DOHH2 (cell line): ENCODE measurements around the gene PIGR.

Source experiments
- H3F3A ChIP-seq: fragments of 200-600 bp; sonication (generic), shearing (Covaris generic); 2 replicates; pipeline ENCODE4 v1.6.0; 2016; ENCODE audit warnings: antibody characterized with exemption, mild to moderate bottlenecking; ENCODE audit not compliant: control insufficient read depth, insufficient read depth
- H3K27ac ChIP-seq: fragments of 200-600 bp; sonication (generic); 2 replicates; pipeline ENCODE4 v1.5.1; 2014; ENCODE audit warnings: low read depth, mild to moderate bottlenecking, low read length, moderate library complexity
- H3K27me3 ChIP-seq: fragments of 200-600 bp; sonication (generic); 2 replicates; pipeline ENCODE4 v1.6.1; 2014; ENCODE audit warnings: mild to moderate bottlenecking, low read length, mixed read lengths; ENCODE audit not compliant: control insufficient read depth
- H3K36me3 ChIP-seq: fragments of 200-600 bp; sonication (generic); 2 replicates; pipeline ENCODE4 v1.6.1; 2014; ENCODE audit warnings: mild to moderate bottlenecking, low read length, moderate library complexity, mixed read lengths; ENCODE audit not compliant: control insufficient read depth
- H3K4me1 ChIP-seq: fragments of 200-600 bp; sonication (generic); 2 replicates; pipeline ENCODE4 v1.6.1; 2014; ENCODE audit warnings: mild to moderate bottlenecking, low read length, mixed read lengths; ENCODE audit not compliant: control insufficient read depth
- H3K4me2 ChIP-seq: fragments of 200-600 bp; sonication (generic); 2 replicates; pipeline ENCODE4 v1.6.0; 2014; ENCODE audit warnings: mild to moderate bottlenecking, low read length, moderate library complexity
- H3K4me3 ChIP-seq: fragments of 200-600 bp; sonication (generic); 2 replicates; pipeline ENCODE4 v1.5.1; 2014; ENCODE audit warnings: mild to moderate bottlenecking, low read length, mixed read lengths
- H3K79me2 ChIP-seq: fragments of 200-600 bp; sonication (generic); 2 replicates; pipeline ENCODE4 v1.6.1; 2014; ENCODE audit warnings: mild to moderate bottlenecking, low read length, mixed read lengths; ENCODE audit not compliant: control insufficient read depth
- H3K9me2 ChIP-seq: fragments of 200-600 bp; sonication (generic); replicated peaks from 2 replicates; pipeline ENCODE4 v1.6.1; 2014; ENCODE audit warnings: mild to moderate bottlenecking, low read length, mixed read lengths; ENCODE audit not compliant: control insufficient read depth
- H3K9me3 ChIP-seq: fragments of 200-600 bp; sonication (generic); 2 replicates; pipeline ENCODE4 v1.6.1; 2014; ENCODE audit warnings: antibody characterized with exemption, low read length, mixed read lengths; ENCODE audit not compliant: control insufficient read depth, insufficient read depth
- H4K20me1 ChIP-seq: fragments of 200-600 bp; sonication (generic); 2 replicates; pipeline ENCODE4 v1.6.0; 2014; ENCODE audit warnings: low read depth, mild to moderate bottlenecking, antibody characterized with exemption, low read length, moderate library complexity; ENCODE audit not compliant: control insufficient read depth, insufficient read depth
- CTCF ChIP-seq: fragments of 200-600 bp; sonication (generic); IDR thresholded peaks from one replicate; pipeline ENCODE4 v1.5.1; 2014; ENCODE audit warnings: antibody characterized with exemption, mild to moderate bottlenecking, low read depth, low read length; ENCODE audit not compliant: poor library complexity, severe bottlenecking
- EZH2phosphoT487 ChIP-seq: fragments of 200-600 bp; sonication (generic); IDR thresholded peaks from 2 replicates; pipeline ENCODE4 v1.6.1; 2017; ENCODE audit warnings: borderline replicate concordance, mild to moderate bottlenecking, antibody characterized with exemption, low read length, moderate library complexity, mixed read lengths

PIGR gene

GRCh38 chr1:206880314-206880713 is 66.0 kb downstream of the PIGR start:
- Histone ChIP-seq H3K36me3 (no peaks in the 10 kb centered on the region), H3K9me2 (no peaks in the 10 kb centered on the region), H3K79me2 (no peaks in the 10 kb centered on the region), H3F3A (no peaks in the 10 kb centered on the region), H3K27ac (no peak overlapping the region), H4K20me1 (no peaks in the 10 kb centered on the region), H3K4me3 (no peak overlapping the region), H3K4me2 (no peak overlapping the region), H3K9me3 (peaks cover 16% of the 10 kb centered on the region), H3K27me3 (peaks cover 4% of the 10 kb centered on the region; the same call in 1 of the 2 replicates), H3K4me1 (no peaks in the 10 kb centered on the region)
- TF ChIP-seq CTCF = no peak
- TF ChIP-seq EZH2phosphoT487 = no peak
